Activated T-helper 2 cell treated with anti-CD3 and anti-CD28 coated beads, Interferon-gamma antibody, Interleukin-2, Interleukin-4, amounts not matched to agents 10 μg/mL and 5 μg/mL and 100 μg/mL, durations not matched to agents 14 hours and 24 hours and 36 hours (primary cell): ENCODE results near the gene XIRP1. TPM values are rescaled to one million over a fixed set of nuclear protein-coding genes. Genes with fewer than 3 reads are reported as not detected.

Experiments used
- DNase-seq: peaks from one replicate; pipeline ENCODE4 v3.0.0; 2021; ENCODE audit warnings: low spot score
- H3K27ac Mint-ChIP-seq: one replicate; pipeline ENCODE4 v1.8.0; 2021; ENCODE audit warnings: mixed read lengths
- H3K27me3 Mint-ChIP-seq: one replicate; pipeline ENCODE4 v1.8.0; 2021; ENCODE audit warnings: low read depth, mixed read lengths
- H3K36me3 Mint-ChIP-seq: one replicate; pipeline ENCODE4 v1.8.0; 2021; ENCODE audit warnings: low read depth, mixed read lengths
- H3K4me1 Mint-ChIP-seq: one replicate; pipeline ENCODE4 v1.8.0; 2021; ENCODE audit warnings: low read depth, mixed read lengths
- H3K4me3 Mint-ChIP-seq: one replicate; pipeline ENCODE4 v1.8.0; 2021; ENCODE audit warnings: low read depth, mild to moderate bottlenecking, moderate library complexity, mixed read lengths
- H3K9me3 Mint-ChIP-seq: one replicate; pipeline ENCODE4 v1.8.0; 2021; ENCODE audit warnings: mixed read lengths
- intact Hi-C: fragments of 100-400 bp; cut with micrococcal nuclease; formaldehyde crosslinking; loops from one replicate; pipeline ENCODE4 v1.15.1; 2023
- total RNA-seq: library from RNA; stranded (reverse); gene quantifications from 2 replicates; pipeline ENCODE4 v1.2.3, GENCODE V29; 2022

Gene XIRP1
- total RNA-seq, 1 donor from 2014 or later = 4.3 TPM

DNA sequence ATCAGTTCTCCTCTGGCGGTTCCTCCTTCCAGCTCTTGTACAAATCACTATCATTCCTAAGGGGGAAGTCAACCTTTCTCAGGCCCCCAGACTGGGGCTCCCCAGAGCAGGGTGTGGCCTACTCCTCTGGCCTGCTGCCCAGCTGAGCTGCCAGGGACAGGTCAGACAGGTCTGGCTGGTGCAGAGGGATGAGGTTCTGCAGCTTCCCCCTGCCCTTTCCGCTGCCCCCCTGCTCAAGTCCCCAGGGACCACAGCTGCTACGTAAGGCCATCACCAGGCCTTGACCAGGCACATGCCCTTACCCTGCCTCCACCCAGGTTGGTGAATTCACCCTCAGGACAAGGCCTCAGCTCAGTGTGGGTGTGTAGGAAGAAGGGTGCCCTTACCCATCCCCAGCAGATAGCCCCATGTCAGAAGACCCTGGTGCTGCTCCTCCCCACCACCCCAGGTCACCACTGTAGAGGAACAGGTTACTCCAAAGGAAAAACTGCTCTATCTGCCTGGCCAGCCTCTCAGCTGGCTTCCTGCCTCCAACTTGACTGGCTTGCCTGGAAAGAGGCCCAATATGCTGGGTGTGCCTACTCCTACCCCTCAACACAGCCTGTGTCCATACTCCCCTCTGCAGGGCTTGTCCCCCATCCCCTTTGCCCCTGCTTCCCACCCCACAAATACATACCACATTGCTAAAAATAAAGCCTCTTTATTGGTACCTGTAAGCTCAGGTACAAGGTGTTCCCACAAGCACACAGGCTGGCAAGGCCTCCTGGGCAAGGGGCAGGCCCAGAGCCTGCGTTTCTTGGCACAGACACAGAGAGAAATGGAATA lies 51.0 kb downstream of the XIRP1 start:
- no peak for DNase-seq
- intact Hi-C loops = no loop called here
- H3K36me3 Mint-ChIP-seq = peaks cover 84% of the 10 kb centered on the region
- H3K27ac Mint-ChIP-seq = peak overlapping the region; percentile 12
- H3K27me3 Mint-ChIP-seq = no peaks in the 10 kb centered on the region
- no peaks in the 10 kb centered on the region for H3K9me3 Mint-ChIP-seq
- H3K4me1 Mint-ChIP-seq = peaks cover 25% of the 10 kb centered on the region
- H3K4me3 Mint-ChIP-seq = no peak overlapping the region

DNA sequence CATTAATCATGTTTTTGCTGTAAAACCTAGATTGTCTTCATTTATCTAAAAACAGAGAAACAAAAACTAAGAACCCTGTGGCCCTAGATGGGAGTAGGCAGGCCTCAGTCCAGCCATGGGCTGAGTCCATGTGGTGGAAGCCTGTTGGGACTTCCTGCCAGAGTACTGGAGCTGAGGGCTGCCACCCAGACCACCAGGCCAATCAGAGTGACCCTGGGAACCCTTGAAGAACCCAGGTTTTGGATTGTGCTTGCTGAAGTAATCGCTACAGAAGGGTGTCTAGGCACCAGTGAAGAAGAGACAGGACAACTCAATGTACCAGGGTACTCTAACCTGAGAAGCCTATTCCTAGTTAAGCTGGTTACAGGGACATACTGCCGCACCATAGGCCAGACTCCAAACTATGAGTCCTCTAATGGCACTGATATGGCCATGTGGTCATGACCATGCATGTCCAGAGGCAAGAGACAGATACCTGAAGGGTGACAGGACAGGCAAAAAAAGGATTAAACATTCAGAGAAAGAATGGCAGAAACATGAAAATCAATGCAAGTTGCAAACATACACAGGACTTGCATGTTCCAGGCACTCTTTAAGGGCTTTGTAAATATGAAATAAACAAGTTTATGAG lies 51.9 kb downstream of the XIRP1 start:
- Mint-ChIP-seq H3K4me3 (no peak overlapping the region), H3K27me3 (no peaks in the 10 kb centered on the region), H3K9me3 (no peaks in the 10 kb centered on the region), H3K27ac (no peak overlapping the region), H3K36me3 (peaks cover 75% of the 10 kb centered on the region), H3K4me1 (peaks cover 23% of the 10 kb centered on the region)
- intact Hi-C loops = no loop called here
- no peak for DNase-seq

DNA sequence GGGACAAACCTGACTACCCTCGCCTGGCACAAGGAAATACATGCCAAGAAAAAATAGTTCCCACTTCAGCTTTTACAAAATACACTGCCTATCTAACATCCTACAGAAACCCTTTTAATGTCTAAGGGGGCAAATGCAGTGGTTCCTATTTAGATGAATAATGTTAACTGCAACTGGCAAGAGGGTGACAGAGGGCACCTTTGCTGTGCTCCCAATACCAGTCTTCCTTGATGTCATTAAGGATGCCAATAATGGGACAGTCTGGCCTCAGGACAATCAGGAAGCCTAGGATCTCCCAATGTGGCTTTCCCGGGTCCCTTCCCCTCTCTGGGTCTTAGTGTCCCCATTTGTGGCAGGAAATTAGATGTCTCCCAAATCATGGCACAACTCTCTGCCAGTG lies 53.0 kb downstream of the XIRP1 start:
- intact Hi-C loops = loop anchor here (10.0 kb wide), 1 partner anchor 45 kb away; no protein-coding TSS in a partner anchor
- Mint-ChIP-seq H3K27me3 (no peaks in the 10 kb centered on the region), H3K27ac (no peak overlapping the region), H3K9me3 (no peaks in the 10 kb centered on the region), H3K4me3 (no peak overlapping the region), H3K36me3 (peaks cover 64% of the 10 kb centered on the region), H3K4me1 (peaks cover 20% of the 10 kb centered on the region)
- DNase-seq = no peak

DNA sequence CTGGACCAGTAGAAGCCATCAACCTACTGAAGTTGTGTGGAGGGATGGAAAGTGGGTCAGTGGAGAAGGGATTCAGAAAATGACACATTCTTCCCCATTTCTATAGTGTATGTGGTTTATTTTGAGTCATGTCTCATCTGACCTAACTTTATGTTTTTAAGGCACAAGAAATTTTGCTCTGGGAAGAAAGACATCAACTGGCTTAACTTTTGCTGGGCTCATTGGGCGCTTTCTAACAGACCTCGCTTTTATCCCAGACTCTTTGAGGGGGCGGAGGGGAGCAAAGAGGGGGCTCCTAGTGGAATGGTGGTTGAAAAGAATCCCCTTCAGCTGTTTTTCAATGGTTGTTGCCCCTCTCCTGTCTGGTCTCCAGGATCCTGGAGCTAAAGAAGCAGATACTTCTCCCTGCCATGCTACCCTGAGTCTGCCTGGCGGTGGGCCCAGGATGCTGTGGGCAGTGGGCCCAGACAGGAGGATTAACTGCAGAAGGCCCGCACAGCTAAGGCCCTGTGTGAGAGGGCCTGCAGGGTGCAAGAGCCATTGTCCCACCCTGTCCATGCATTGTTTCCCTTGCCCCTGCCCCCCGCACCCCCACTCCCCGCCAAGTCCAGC lies 53.5 kb downstream of the XIRP1 start:
- H3K9me3 Mint-ChIP-seq = no peaks in the 10 kb centered on the region
- H3K27ac Mint-ChIP-seq = peak overlapping the region; percentile 2
- H3K4me1 Mint-ChIP-seq = peaks cover 19% of the 10 kb centered on the region
- H3K36me3 Mint-ChIP-seq = peaks cover 59% of the 10 kb centered on the region
- no peak overlapping the region for H3K4me3 Mint-ChIP-seq
- no peaks in the 10 kb centered on the region for H3K27me3 Mint-ChIP-seq
- DNase-seq = no peak
- intact Hi-C loops = loop anchor here (10.0 kb wide), 1 partner anchor 46 kb away; no protein-coding TSS in a partner anchor

DNA sequence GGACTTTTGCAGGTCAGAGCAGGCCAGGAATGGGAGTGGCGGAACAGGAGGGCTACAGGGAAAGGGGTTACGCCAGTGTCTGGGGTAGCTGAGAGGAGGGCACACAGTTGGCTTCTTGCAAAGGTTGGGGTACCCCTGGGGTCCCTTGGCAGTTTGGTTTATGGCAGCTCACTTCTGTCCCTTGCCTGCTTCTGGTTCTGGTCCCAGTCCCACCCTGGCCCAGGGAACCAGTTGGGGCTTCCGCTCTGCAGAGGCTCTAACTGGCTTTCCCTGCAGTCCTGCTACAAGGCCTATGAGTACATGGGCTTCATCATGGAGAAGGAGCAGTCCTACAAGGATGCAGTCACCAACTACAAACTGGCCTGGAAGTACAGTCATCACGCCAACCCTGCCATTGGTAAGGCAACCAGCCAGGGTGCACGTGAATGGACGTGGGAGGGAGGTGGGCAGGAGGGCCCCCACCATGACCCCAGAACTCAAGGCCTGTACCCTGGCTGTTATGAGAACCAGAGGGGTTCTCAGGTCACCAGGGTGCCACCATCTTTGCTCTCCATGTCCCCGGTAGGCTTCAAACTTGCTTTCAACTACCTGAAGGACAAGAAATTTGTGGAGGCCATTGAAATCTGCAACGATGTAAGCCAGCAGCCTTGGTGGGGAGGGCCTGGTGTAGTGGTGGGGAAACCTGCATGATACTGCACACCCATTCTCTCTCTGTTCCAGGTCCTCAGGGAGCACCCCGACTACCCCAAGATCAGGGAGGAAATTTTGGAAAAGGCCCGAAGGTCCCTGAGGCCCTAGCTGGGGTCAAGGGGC lies 54.2 kb downstream of the XIRP1 start:
- no peak overlapping the region for H3K4me3 Mint-ChIP-seq
- peaks cover 52% of the 10 kb centered on the region for H3K36me3 Mint-ChIP-seq
- no peaks in the 10 kb centered on the region for H3K27me3 Mint-ChIP-seq
- no peaks in the 10 kb centered on the region for H3K9me3 Mint-ChIP-seq
- DNase-seq = no peak
- intact Hi-C loops = loop anchor here (10.0 kb wide), 1 partner anchor 47 kb away; no protein-coding TSS in a partner anchor
- peak overlapping the region; percentile 2 for H3K27ac Mint-ChIP-seq
- peaks cover 18% of the 10 kb centered on the region for H3K4me1 Mint-ChIP-seq

DNA sequence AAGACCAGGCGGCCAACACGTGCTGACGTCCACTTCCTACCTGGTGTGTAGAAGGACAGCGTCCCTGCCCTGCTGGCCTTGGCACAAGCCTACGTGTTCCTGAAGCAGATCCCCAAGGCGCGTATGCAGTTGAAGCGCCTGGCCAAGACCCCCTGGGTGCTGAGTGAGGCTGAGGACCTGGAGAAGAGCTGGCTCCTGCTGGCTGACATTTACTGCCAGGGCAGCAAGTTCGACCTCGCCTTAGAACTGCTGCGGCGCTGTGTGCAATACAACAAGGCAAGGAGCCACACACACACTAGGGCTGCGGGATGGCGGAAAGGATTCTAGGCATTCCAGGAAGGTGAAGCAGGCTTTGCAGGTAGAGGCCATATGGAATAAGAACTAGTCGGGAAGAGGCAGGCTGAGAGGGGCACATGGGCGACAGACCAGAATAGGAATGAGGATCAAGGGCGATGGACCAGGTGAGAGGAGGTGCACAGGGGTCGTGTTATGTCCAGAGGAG lies 54.9 kb downstream of the XIRP1 start:
- Mint-ChIP-seq H3K4me3 (no peak overlapping the region), H3K27me3 (no peaks in the 10 kb centered on the region), H3K27ac (no peak overlapping the region), H3K4me1 (peaks cover 16% of the 10 kb centered on the region), H3K9me3 (no peaks in the 10 kb centered on the region), H3K36me3 (peaks cover 45% of the 10 kb centered on the region)
- intact Hi-C loops = loop anchor here (10.0 kb wide), 1 partner anchor 47 kb away; no protein-coding TSS in a partner anchor
- no peak for DNase-seq

DNA sequence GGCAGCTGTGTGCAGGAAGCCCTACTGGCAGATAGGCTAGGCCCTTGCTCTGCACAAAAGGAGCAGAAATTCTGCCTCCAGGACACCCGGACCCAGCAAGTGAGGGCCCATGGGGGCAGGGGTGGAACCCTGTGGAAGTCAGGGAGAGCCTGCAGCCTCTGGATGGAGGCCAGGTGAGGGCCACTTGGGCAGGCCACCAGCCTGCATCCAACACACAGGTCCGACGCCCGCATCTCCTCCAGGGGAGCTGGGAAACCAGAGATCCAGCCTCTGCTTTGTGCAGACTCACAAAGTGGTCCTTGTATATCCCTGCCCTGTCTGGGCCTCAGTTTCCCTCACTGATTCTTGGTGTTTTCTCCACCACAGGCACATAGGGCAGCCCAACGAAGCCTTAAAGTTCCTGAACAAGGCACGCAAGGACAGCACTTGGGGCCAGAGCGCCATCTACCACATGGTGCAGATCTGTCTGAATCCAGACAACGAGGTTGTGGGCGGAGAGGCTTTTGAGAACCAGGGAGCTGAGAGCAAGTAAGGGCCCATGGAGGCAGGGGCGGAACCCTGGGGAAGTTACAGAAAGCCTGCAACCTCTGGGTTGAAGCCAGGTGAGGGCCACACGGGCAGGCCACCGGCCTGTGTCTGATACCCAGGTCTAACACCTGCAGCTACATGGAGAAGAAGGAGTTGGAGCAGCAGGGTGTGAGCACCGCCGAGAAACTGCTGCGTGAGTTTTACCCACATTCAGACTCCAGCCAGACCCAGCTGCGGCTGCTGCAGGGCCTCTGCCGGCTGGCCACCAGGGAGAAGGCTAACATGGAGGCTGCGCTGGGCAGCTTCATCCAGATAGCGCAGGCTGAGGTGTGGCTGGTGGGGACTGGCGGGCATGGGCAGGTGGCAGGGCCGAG lies 55.6 kb downstream of the XIRP1 start:
- H3K4me1 Mint-ChIP-seq = peaks cover 16% of the 10 kb centered on the region
- intact Hi-C loops = loop anchor here (10.0 kb wide), 1 partner anchor 48 kb away; no protein-coding TSS in a partner anchor
- peaks cover 40% of the 10 kb centered on the region for H3K36me3 Mint-ChIP-seq
- no peak for DNase-seq
- H3K27ac Mint-ChIP-seq = no peak overlapping the region
- H3K27me3 Mint-ChIP-seq = no peaks in the 10 kb centered on the region
- H3K9me3 Mint-ChIP-seq = no peaks in the 10 kb centered on the region
- H3K4me3 Mint-ChIP-seq = no peak overlapping the region

DNA sequence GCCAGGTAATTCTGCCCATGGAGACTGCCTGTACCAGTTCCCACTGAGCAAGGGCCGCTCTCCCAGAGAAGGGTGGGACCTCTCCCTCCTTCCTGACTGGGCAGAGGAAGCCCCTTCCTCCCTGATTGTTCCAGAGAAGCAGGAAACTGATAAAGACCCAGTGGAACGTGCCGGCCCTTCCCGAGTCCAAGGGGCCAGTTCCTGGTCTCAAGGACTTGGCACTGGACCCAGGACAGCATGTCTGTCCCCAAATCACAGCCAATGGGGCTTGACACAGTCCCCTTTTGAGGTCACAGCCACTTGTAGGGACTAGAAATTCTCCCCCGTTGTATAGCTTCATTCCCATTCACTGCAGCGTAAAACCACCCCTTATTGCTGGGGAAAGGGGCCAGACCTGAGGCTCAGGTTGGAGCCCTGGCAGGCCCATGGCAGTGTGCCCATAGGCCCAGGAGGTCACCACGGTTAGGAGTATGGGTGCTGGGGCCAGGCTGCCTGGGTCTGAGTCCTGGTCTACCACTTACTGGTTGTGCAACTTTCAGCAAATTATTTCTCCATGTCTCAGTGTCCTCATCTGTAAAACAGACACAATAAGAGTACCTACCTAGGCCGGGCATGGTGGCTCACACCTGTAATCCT lies 57.1 kb downstream of the XIRP1 start:
- no peaks in the 10 kb centered on the region for H3K27me3 Mint-ChIP-seq
- H3K27ac Mint-ChIP-seq = no peak overlapping the region
- H3K9me3 Mint-ChIP-seq = no peaks in the 10 kb centered on the region

DNA sequence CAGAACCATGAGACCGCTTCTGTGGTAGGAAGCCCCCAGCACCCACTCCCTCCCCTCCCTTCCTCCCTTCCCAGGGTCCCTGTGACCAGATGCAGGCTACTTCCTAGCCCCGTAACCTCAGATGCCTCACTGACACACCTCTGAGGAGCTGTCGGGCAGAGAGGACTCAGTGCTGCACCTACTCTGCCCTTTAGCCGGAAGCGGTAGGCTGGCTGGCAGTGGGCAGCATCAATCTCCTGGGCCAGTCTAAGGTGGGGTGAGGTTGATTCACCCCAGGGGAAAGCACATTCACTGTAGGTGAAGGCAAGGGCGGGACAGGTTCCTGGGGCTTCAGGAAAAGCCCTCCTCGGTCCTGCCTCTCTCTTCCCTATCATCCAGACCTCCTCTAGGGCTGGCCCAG lies 58.1 kb downstream of the XIRP1 start:
- H3K27me3 Mint-ChIP-seq = no peaks in the 10 kb centered on the region
- H3K4me1 Mint-ChIP-seq = peaks cover 10% of the 10 kb centered on the region
- intact Hi-C loops = loop anchor here (10.0 kb wide), 1 partner anchor 50 kb away; no protein-coding TSS in a partner anchor
- no peak for DNase-seq
- H3K27ac Mint-ChIP-seq = no peak overlapping the region
- H3K4me3 Mint-ChIP-seq = no peak overlapping the region
- H3K36me3 Mint-ChIP-seq = peaks cover 16% of the 10 kb centered on the region
- H3K9me3 Mint-ChIP-seq = no peaks in the 10 kb centered on the region

More for the DNA sequence above, 57.1 kb downstream of the XIRP1 start:
- Mint-ChIP-seq H3K4me3 (no peak overlapping the region), H3K36me3 (peaks cover 26% of the 10 kb centered on the region), H3K4me1 (peaks cover 14% of the 10 kb centered on the region)
- no peak for DNase-seq
- intact Hi-C loops = loop anchor here (10.0 kb wide), 1 partner anchor 50 kb away; no protein-coding TSS in a partner anchor

DNA sequence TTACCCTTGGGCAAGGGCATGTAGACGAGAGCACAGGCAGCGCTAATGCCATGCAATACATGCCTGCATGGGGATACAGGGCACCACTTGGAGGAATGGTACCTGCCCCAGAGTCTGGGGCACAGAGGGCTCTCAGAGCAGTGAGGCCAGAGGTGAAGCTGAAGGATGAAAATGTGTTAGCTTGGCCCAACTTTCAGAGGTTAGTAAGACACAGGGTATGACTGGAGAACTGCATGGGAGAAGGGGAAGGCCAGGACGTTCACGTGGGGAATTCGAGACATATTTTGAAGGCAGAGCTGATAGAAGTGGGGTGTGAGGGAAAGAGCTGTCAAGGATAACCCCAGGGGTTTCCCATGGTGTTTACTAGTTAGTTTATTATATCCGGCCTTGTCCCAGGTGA lies 58.6 kb downstream of the XIRP1 start:
- DNase-seq = no peak
- no peak overlapping the region for H3K27ac Mint-ChIP-seq
- H3K36me3 Mint-ChIP-seq = peaks cover 14% of the 10 kb centered on the region
- no peak overlapping the region for H3K4me3 Mint-ChIP-seq
- H3K27me3 Mint-ChIP-seq = no peaks in the 10 kb centered on the region
- peaks cover 8% of the 10 kb centered on the region for H3K4me1 Mint-ChIP-seq
- intact Hi-C loops = loop anchor here (10.0 kb wide), 1 partner anchor 51 kb away; no protein-coding TSS in a partner anchor
- no peaks in the 10 kb centered on the region for H3K9me3 Mint-ChIP-seq
